Measurements from ENCODE around the gene LAMTOR3. TPM values are rescaled to one million over a fixed set of nuclear protein-coding genes. Genes with fewer than 3 reads are reported as not detected.

Gene LAMTOR3
- total RNA-seq, 1 donor from 2014 or later, result 96.7 TPM

- Histone ChIP-seq H4K20me1 (ENCODE audit: low read depth) (no peaks in the 10 kb centered on the region), H3K36me3 (no peaks in the 10 kb centered on the region), H2AFZ (replicated peaks) (no peak overlapping the region), H3F3A (ENCODE audit: low read depth) (no peaks in the 10 kb centered on the region), H3K4me1 (no peaks in the 10 kb centered on the region), H3K27me3 (no peaks in the 10 kb centered on the region), H3K9ac (no peak overlapping the region), H3K9me3 (ENCODE audit: low read depth) (no peaks in the 10 kb centered on the region), H3K4me3 (no peak overlapping the region), H3K27ac (no peak overlapping the region), H3K79me2 (ENCODE audit: low read depth) (no peaks in the 10 kb centered on the region), H3K4me2 (no peak overlapping the region)
- Mint-ChIP-seq H3K4me1 (peaks cover 2% of the 10 kb centered on the region), H3K36me3 (no peaks in the 10 kb centered on the region), H3K9me3 (no peaks in the 10 kb centered on the region), H3K27ac (no peak overlapping the region), H3K4me3 (no peak overlapping the region), H3K27me3 (ENCODE audit: insufficient read depth, low read depth) (no peaks in the 10 kb centered on the region)
- no peak for DNase-seq (ENCODE audit: low spot score)
- TF ChIP-seq EZH2phosphoT487 (IDR thresholded peaks at IDR 0.05), result no peak
- TF ChIP-seq CTCF (IDR thresholded peaks at IDR 0.05), result no peak
- no peak for TF ChIP-seq EZH2 (IDR thresholded peaks at IDR 0.05)
Observed at GRCh38 chr4:99860521-99860920, 33.7 kb downstream of the LAMTOR3 start.

- Mint-ChIP-seq H3K4me1 (peaks cover 6% of the 10 kb centered on the region), H3K27me3 (ENCODE audit: insufficient read depth, low read depth) (no peaks in the 10 kb centered on the region), H3K9me3 (no peaks in the 10 kb centered on the region), H3K4me3 (no peak overlapping the region), H3K27ac (no peak overlapping the region), H3K36me3 (no peaks in the 10 kb centered on the region)
- Histone ChIP-seq H3K4me3 (no peak overlapping the region), H4K20me1 (ENCODE audit: low read depth) (no peaks in the 10 kb centered on the region), H3K9ac (no peak overlapping the region), H3K79me2 (ENCODE audit: low read depth) (no peaks in the 10 kb centered on the region), H3K27ac (no peak overlapping the region), H3K4me2 (no peak overlapping the region), H3K4me1 (no peaks in the 10 kb centered on the region), H3K9me3 (ENCODE audit: low read depth) (no peaks in the 10 kb centered on the region), H2AFZ (replicated peaks) (no peak overlapping the region), H3K27me3 (no peaks in the 10 kb centered on the region), H3K36me3 (no peaks in the 10 kb centered on the region), H3F3A (ENCODE audit: low read depth) (no peaks in the 10 kb centered on the region)
- TF ChIP-seq EZH2 (IDR thresholded peaks at IDR 0.05), result no peak
- TF ChIP-seq CTCF (IDR thresholded peaks at IDR 0.05), result no peak
- no peak for TF ChIP-seq EZH2phosphoT487 (IDR thresholded peaks at IDR 0.05)
- no peak for DNase-seq (ENCODE audit: low spot score)
Observed at GRCh38 chr4:99859618-99860017, 34.6 kb downstream of the LAMTOR3 start.

DNA sequence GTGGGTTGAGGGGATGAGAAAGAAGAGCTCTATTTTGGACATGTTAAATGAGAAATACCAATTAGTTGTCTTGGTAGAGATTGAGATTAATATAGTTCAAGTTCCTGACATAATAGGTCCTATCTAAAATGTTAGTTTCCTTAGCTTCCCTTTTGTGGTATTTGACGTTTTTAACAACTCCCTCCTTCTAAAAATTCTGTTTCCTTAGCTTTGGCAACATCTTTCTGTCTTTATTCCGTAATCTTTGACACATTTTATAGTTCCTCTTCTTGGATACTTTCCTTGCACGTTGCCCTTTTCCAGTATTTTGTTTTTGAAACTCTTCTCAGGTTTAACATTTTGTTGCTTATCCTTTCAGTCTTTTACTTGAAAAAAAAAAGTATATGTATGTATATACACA lies 36.9 kb downstream of the LAMTOR3 start:
- TF ChIP-seq EZH2 (IDR thresholded peaks at IDR 0.05), result no peak
- TF ChIP-seq CTCF (IDR thresholded peaks at IDR 0.05), result no peak
- no peak for TF ChIP-seq EZH2phosphoT487 (IDR thresholded peaks at IDR 0.05)
- H3K4me2 ChIP-seq, result no peak overlapping the region
- no peaks in the 10 kb centered on the region for H3K27me3 ChIP-seq
- no peaks in the 10 kb centered on the region for H3K9me3 ChIP-seq (ENCODE audit: low read depth)
- H3K9ac ChIP-seq, result no peak overlapping the region
- H3K4me3 Mint-ChIP-seq, result no peak overlapping the region
- no peaks in the 10 kb centered on the region for H3K36me3 Mint-ChIP-seq
- no peaks in the 10 kb centered on the region for H4K20me1 ChIP-seq (ENCODE audit: low read depth)
- H3K27me3 Mint-ChIP-seq (ENCODE audit: insufficient read depth, low read depth), result no peaks in the 10 kb centered on the region
- no peaks in the 10 kb centered on the region for H3F3A ChIP-seq (ENCODE audit: low read depth)
- no peaks in the 10 kb centered on the region for H3K79me2 ChIP-seq (ENCODE audit: low read depth)
- no peak overlapping the region for H3K27ac ChIP-seq
- H3K4me1 Mint-ChIP-seq, result peaks cover 13% of the 10 kb centered on the region
- H3K4me3 ChIP-seq, result no peak overlapping the region
- no peak overlapping the region for H2AFZ ChIP-seq (replicated peaks)
- no peaks in the 10 kb centered on the region for H3K9me3 Mint-ChIP-seq
- H3K27ac Mint-ChIP-seq, result no peak overlapping the region
- no peak for DNase-seq (ENCODE audit: low spot score)
- H3K36me3 ChIP-seq, result no peaks in the 10 kb centered on the region
- peaks cover 4% of the 10 kb centered on the region for H3K4me1 ChIP-seq

Measured in neural progenitor cell (in vitro differentiated cells).